GM12878 (cell line): Measurements from ENCODE around the gene COPS3. TPM values are rescaled to one million over a fixed set of nuclear protein-coding genes. Genes with fewer than 3 reads are reported as not detected.

Source experiments
- ATAC-seq: fragments of 200-7000 bp; cut with Tn5 transposase; 3 replicates; pipeline ENCODE4 v1.9.1; 2020; ENCODE audit warnings: mild to moderate bottlenecking, moderate library complexity
- BruUV-seq: library from RNA; stranded (reverse); fragments of 400-500 nt; replicated peaks from 2 replicates; lab custom pipeline; 2021; lab: Mats Ljungman, UMichigan
- CTCF ChIA-PET: fragments of 300-600 bp; sonication (Branson Sonifier 250); formaldehyde crosslinking; extraction: SDS; loops from one replicate; lab custom pipeline; 2021; ENCODE audit warnings: inconsistent platforms; lab: Yijun Ruan, JAX
- POLR2A ChIA-PET: fragments of 350-600 bp; formaldehyde crosslinking; extraction: SDS; loops from one replicate; lab custom pipeline; 2021; ENCODE audit warnings: inconsistent platforms; lab: Charles Lee
- RAD21 ChIA-PET: fragments of 300-600 bp; sonication (Branson Sonifier 250); formaldehyde crosslinking; loops from one replicate; lab custom pipeline; 2023; ENCODE audit warnings: antibody characterized with exemption; ENCODE audit not compliant: unreplicated experiment; lab: Charles Lee
- SMC1A ChIA-PET: fragments of 300-600 bp; sonication (Branson Sonifier 250); formaldehyde crosslinking; loops from one replicate; lab custom pipeline; 2023; ENCODE audit not compliant: unreplicated experiment, uncharacterized antibody; lab: Charles Lee
- DNase-seq: peaks from one replicate; pipeline ENCODE4 v3.0.0-alpha.2; 2011; ENCODE audit warnings: low read depth, low spot score
- FAIRE-seq: peaks from 3 replicates; lab custom pipeline; 2011; peaks lifted over from hg19 to GRCh38; lab: Jason Lieb, UNC
- H2AFZ ChIP-seq: 2 replicates; pipeline ENCODE4 v1.6.0; 2011; ENCODE audit warnings: low read depth, low read length, control low read depth; ENCODE audit not compliant: control insufficient read depth
- H3K27ac ChIP-seq: 2 replicates; pipeline ENCODE4 v1.5.1; 2011; ENCODE audit warnings: control low read depth; ENCODE audit not compliant: control insufficient read depth, insufficient read depth
- H3K27me3 ChIP-seq, 2 experiments: replicated peaks in 1 of 2; 2 replicates each; pipeline versions ENCODE4 v1.6.0 to v1.6.1; 2011; ENCODE audit warnings: low read length in 1 of 2; ENCODE audit not compliant: control insufficient read depth in 2 of 2, insufficient read depth in 2 of 2
- H3K36me3 ChIP-seq, 2 experiments: 2 replicates each; pipeline ENCODE4 v1.5.1; 2011; ENCODE audit warnings: low read length in 1 of 2; ENCODE audit not compliant: control insufficient read depth in 2 of 2, insufficient read depth in 2 of 2
- H3K4me1 ChIP-seq: 2 replicates; pipeline ENCODE4 v1.6.1; 2011; ENCODE audit warnings: mild to moderate bottlenecking, low read length, moderate library complexity, mixed read lengths; ENCODE audit not compliant: control insufficient read depth, insufficient read depth
- H3K4me2 ChIP-seq: 2 replicates; pipeline ENCODE4 v1.6.0; 2011; ENCODE audit warnings: control low read depth; ENCODE audit not compliant: control insufficient read depth, insufficient read depth
- H3K4me3 ChIP-seq: fragments of 200-600 bp; sonication (generic); 2 replicates; pipeline ENCODE4 v1.5.1; 2016
- H3K79me2 ChIP-seq: 2 replicates; pipeline ENCODE4 v1.6.0; 2011; ENCODE audit warnings: low read length; ENCODE audit not compliant: control insufficient read depth, insufficient read depth
- H3K9ac ChIP-seq: 2 replicates; pipeline ENCODE4 v1.8.0; 2011; ENCODE audit warnings: low read length, control low read depth, mixed read lengths; ENCODE audit not compliant: control insufficient read depth, insufficient read depth
- H3K9me3 ChIP-seq: replicated peaks from 3 replicates; pipeline ENCODE4 v1.5.1; 2011; ENCODE audit warnings: mild to moderate bottlenecking, low read length; ENCODE audit not compliant: control insufficient read depth, insufficient read depth
- H4K20me1 ChIP-seq: 2 replicates; pipeline ENCODE4 v1.6.0; 2011; ENCODE audit not compliant: control insufficient read depth, insufficient read depth
- BCL11A ChIP-seq: IDR thresholded peaks from 2 replicates; pipeline ENCODE4 v1.6.1; 2011; ENCODE audit warnings: low read depth, low read length
- HDAC2 ChIP-seq: fragments of 200-600 bp; sonication (generic); IDR thresholded peaks from 2 replicates; pipeline ENCODE4 v1.6.1; 2017
- MYC ChIP-seq: IDR thresholded peaks from 2 replicates; pipeline ENCODE4 v1.6.1; 2011; ENCODE audit warnings: mild to moderate bottlenecking, low read length, moderate library complexity, inconsistent platforms; ENCODE audit not compliant: insufficient read depth, insufficient replicate concordance, insufficient read length, severe bottlenecking
- RAD51 ChIP-seq: fragments of 450-650 bp; IDR thresholded peaks from 2 replicates; pipeline ENCODE4 v1.6.1; 2016; ENCODE audit warnings: moderate library complexity, mild to moderate bottlenecking, inconsistent platforms
- ZNF384 ChIP-seq: IDR thresholded peaks from 2 replicates; pipeline ENCODE4 v1.6.1; 2012; ENCODE audit warnings: low read depth, mild to moderate bottlenecking, low read length, improper control_type of control experiment, borderline replicate concordance
- WGBS: methylation state at CpG from one replicate; pipeline ENCODE4 v1.1.6; 2016; ENCODE audit warnings: low lambda C conversion rate; ENCODE audit not compliant: insufficient replicate concordance, insufficient coverage; ENCODE audit errors: missing lambda C conversion rate; 5-methylcytosine and 5-hydroxymethylcytosine counted together
- in situ Hi-C: fragments of 300-500 bp; cut with MboI; formaldehyde crosslinking; loops from 9 replicates; pipeline ENCODE4 v1.14.3; 2018; ENCODE audit warnings: mixed read lengths
- intact Hi-C: fragments of 100-400 bp; cut with micrococcal nuclease; formaldehyde crosslinking; loops from one replicate; pipeline ENCODE4 v1.14.2; 2022; ENCODE audit not compliant: unreplicated experiment
- polyA plus RNA-seq, 11 experiments: library from polyadenylated mRNA; depleted of rRNA in 4 of 11; unstranded in 6 of 11; stranded (reverse) in 5 of 11; fragments of >200 nt; fragmentation: Nextera tagmentation in 4 of 11; fragmentation: Illumina TruSeq in 1 of 11; extraction: Ambion mirVana in 4 of 11; extraction: Trizol in 1 of 11; gene quantifications; 1 replicate in 1 of 11; 2 replicates in 10 of 11; pipeline versions ENCODE4 v1.2.1 to v1.2.3, GENCODE V29; 2011 to 2016; ENCODE audit warnings: inconsistent platforms in 2 of 11, missing spikeins in 2 of 11, low read depth in 1 of 11
- total RNA-seq, 4 experiments: library from RNA; depleted of rRNA in 3 of 4; stranded (reverse); fragments of >200 nt in 3 of 4; fragmentation: Illumina TruSeq in 1 of 4; extraction: Trizol in 1 of 4; gene quantifications; 2 replicates each; pipeline versions ENCODE4 v1.2.1 to v1.2.3, GENCODE V29; 2013 to 2021
- TF ChIP-seq, protein P1 (sequence below): fragments of 450-650 bp; IDR thresholded peaks from 2 replicates; pipeline ENCODE4 v1.6.1; 2017; ENCODE audit warnings: antibody characterized with exemption, mild to moderate bottlenecking, moderate library complexity

Gene COPS3
- total and polyA plus RNA-seq, 10 of the 15 experiments (the other 5 are each of a cell fraction or from before 2014, with no cell fraction given) = 99.7 to 187 (median 133) TPM

- WGBS = 97% methylated on average over 17 of the region's 17 CpGs
- in situ Hi-C loops (no loop called here), intact Hi-C loops (no loop called here)
- Histone ChIP-seq H3K27me3 (no peaks in the 10 kb centered on the region), H4K20me1 (no peaks in the 10 kb centered on the region), H3K36me3 (peaks cover 22 to 26% of the 10 kb centered on the region in 2 experiments), H3K4me3 (no peak overlapping the region), H3K4me1 (no peaks in the 10 kb centered on the region), H2AFZ (no peak overlapping the region), H3K9me3 (no peaks in the 10 kb centered on the region), H3K79me2 (no peaks in the 10 kb centered on the region), H3K9ac (no peak overlapping the region), H3K4me2 (no peak overlapping the region), H3K27ac (no peak overlapping the region)
- POLR2A ChIA-PET = interaction anchor here (1.1 kb wide), 1 partner anchor 8 kb away, joined by 3 read pairs; no protein-coding TSS in a partner anchor
- CTCF ChIA-PET = interaction anchor here (0.6 kb wide), 1 partner anchor 342 kb away, joined by 4 read pairs; no protein-coding TSS in a partner anchor
- no TSS peak for BruUV-seq
- DNase-seq = no peak
- TF ChIP-seq RAD51 = no peak
- TF ChIP-seq, protein P1, sequence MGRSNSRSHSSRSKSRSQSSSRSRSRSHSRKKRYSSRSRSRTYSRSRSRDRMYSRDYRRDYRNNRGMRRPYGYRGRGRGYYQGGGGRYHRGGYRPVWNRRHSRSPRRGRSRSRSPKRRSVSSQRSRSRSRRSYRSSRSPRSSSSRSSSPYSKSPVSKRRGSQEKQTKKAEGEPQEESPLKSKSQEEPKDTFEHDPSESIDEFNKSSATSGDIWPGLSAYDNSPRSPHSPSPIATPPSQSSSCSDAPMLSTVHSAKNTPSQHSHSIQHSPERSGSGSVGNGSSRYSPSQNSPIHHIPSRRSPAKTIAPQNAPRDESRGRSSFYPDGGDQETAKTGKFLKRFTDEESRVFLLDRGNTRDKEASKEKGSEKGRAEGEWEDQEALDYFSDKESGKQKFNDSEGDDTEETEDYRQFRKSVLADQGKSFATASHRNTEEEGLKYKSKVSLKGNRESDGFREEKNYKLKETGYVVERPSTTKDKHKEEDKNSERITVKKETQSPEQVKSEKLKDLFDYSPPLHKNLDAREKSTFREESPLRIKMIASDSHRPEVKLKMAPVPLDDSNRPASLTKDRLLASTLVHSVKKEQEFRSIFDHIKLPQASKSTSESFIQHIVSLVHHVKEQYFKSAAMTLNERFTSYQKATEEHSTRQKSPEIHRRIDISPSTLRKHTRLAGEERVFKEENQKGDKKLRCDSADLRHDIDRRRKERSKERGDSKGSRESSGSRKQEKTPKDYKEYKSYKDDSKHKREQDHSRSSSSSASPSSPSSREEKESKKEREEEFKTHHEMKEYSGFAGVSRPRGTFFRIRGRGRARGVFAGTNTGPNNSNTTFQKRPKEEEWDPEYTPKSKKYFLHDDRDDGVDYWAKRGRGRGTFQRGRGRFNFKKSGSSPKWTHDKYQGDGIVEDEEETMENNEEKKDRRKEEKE = no peak
- no peak for TF ChIP-seq BCL11A
- TF ChIP-seq ZNF384 = no peak
- no peak for TF ChIP-seq MYC
- no peak for TF ChIP-seq HDAC2
- FAIRE-seq = no peak
- ATAC-seq = no peak
- RAD21 ChIA-PET = no interaction called here
- SMC1A ChIA-PET = no interaction called here
Observed at GRCh38 chr17:17228521-17229279, 52.3 kb downstream of the COPS3 start.
